HepG2 (cell line): ENCODE measurements around the gene PRM3. TPM values are rescaled to one million over a fixed set of nuclear protein-coding genes. Genes with fewer than 3 reads are reported as not detected.

Source experiments
- ATAC-seq: fragments of 200-7000 bp; cut with Tn5 transposase; 3 replicates; pipeline ENCODE4 v1.9.1; 2020; ENCODE audit warnings: mild to moderate bottlenecking, moderate library complexity
- BruUV-seq: library from RNA; stranded (reverse); fragments of 400-500 nt; replicated peaks from 2 replicates; lab custom pipeline; 2021; lab: Mats Ljungman, UMichigan
- CTCF ChIA-PET: fragments of 300-600 bp; formaldehyde crosslinking; extraction: SDS; loops from one replicate; lab custom pipeline; 2021; ENCODE audit warnings: low total read pairs, inconsistent platforms, low intra/inter-chr PET ratio; lab: Yijun Ruan, JAX
- POLR2A ChIA-PET: fragments of 350-600 bp; sonication (Branson Sonifier 250); formaldehyde crosslinking; loops from one replicate; lab custom pipeline; 2020; ENCODE audit warnings: antibody characterized with exemption, inconsistent platforms; lab: Yijun Ruan, JAX
- DNase-seq: peaks from one replicate; pipeline ENCODE4 v3.0.0-alpha.2; 2015; ENCODE audit warnings: low spot score
- FAIRE-seq: peaks from 3 replicates; lab custom pipeline; 2011; peaks lifted over from hg19 to GRCh38; lab: Jason Lieb, UNC
- H2AFZ ChIP-seq: one replicate; pipeline ENCODE4 v1.6.1; 2011; ENCODE audit warnings: low read length, inconsistent platforms
- H3K27ac ChIP-seq: fragments of 300-600 bp; 3 replicates; pipeline ENCODE4 v1.8.0; 2011; ENCODE audit warnings: mixed run types, mild to moderate bottlenecking, mixed read lengths, low read length, inconsistent platforms; ENCODE audit not compliant: insufficient read depth; ENCODE audit errors: extremely low read length
- H3K27me3 ChIP-seq, 2 experiments: fragments of 200-600 bp in 1 of 2; 2 replicates in 1 of 2; 3 replicates in 1 of 2; pipeline versions ENCODE4 v1.6.0 to v1.8.0; 2011; ENCODE audit warnings: low read length in 2 of 2, mild to moderate bottlenecking in 2 of 2, moderate library complexity in 2 of 2, inconsistent platforms in 1 of 2; ENCODE audit not compliant: insufficient read depth in 2 of 2, control insufficient read depth in 1 of 2
- H3K36me3 ChIP-seq, 2 experiments: fragments of 200-600 bp in 1 of 2; replicated peaks in 1 of 2; 2 replicates in 1 of 2; 3 replicates in 1 of 2; pipeline versions ENCODE4 v1.5.1 to v1.8.0; 2011; ENCODE audit warnings: low read length in 2 of 2, inconsistent platforms in 1 of 2; ENCODE audit not compliant: insufficient read depth in 2 of 2, control insufficient read depth in 1 of 2
- H3K4me1 ChIP-seq: 2 replicates; pipeline ENCODE4 v1.5.1; 2012; ENCODE audit warnings: low read length, inconsistent platforms; ENCODE audit not compliant: insufficient read depth
- H3K4me2 ChIP-seq: 2 replicates; pipeline ENCODE4 v1.6.0; 2011; ENCODE audit warnings: low read depth, low read length, inconsistent platforms
- H3K4me3 ChIP-seq, 3 experiments: fragments of 200-600 bp in 1 of 3; sonication (generic), shearing (Covaris generic) in 1 of 3; replicated peaks in 1 of 3; 2 replicates each; pipeline ENCODE4 v1.5.1; 2011 to 2016; ENCODE audit warnings: low read length in 3 of 3, inconsistent platforms in 2 of 3, low read depth in 2 of 3, mild to moderate bottlenecking in 2 of 3, control low read depth in 1 of 3, mixed read lengths in 1 of 3; ENCODE audit not compliant: insufficient read depth in 1 of 3
- H3K79me2 ChIP-seq: one replicate; pipeline ENCODE4 v1.6.1; 2011; ENCODE audit warnings: low read length, inconsistent platforms; ENCODE audit not compliant: insufficient read depth
- H3K9ac ChIP-seq: 2 replicates; pipeline ENCODE4 v1.6.0; 2011; ENCODE audit warnings: mild to moderate bottlenecking, low read depth, low read length, inconsistent platforms; ENCODE audit not compliant: insufficient read depth
- H3K9me3 ChIP-seq: 2 replicates; pipeline ENCODE4 v1.5.1; 2012; ENCODE audit warnings: mild to moderate bottlenecking, low read length
- H4K20me1 ChIP-seq: 2 replicates; pipeline ENCODE4 v1.6.0; 2011; ENCODE audit warnings: inconsistent platforms, mild to moderate bottlenecking, low read length, moderate library complexity; ENCODE audit not compliant: insufficient read depth
- CTCF ChIP-seq: sonication (generic); formaldehyde crosslinking; IDR thresholded peaks from 2 replicates; pipeline ENCODE4 v1.5.0; 2020; ENCODE audit warnings: mild to moderate bottlenecking, missing genetic modification reagents, moderate library complexity
- FOXP1 ChIP-seq, 2 experiments: fragments of 450-650 bp in 1 of 2; IDR thresholded peaks; 2 replicates each; pipeline ENCODE4 v1.6.1; 2017 to 2018; ENCODE audit warnings: antibody characterized with exemption in 1 of 2
- HMGA1 ChIP-seq: sonication (generic); formaldehyde crosslinking; conservative IDR thresholded peaks from 2 replicates; pipeline ENCODE4 v1.4.0; 2020; ENCODE audit warnings: missing genetic modification reagents
- NFE2 ChIP-seq: sonication (generic); formaldehyde crosslinking; IDR thresholded peaks from 2 replicates; pipeline ENCODE4 v1.4.0; 2020; ENCODE audit warnings: missing genetic modification reagents
- SALL2 ChIP-seq: sonication (generic); formaldehyde crosslinking; IDR thresholded peaks from 2 replicates; pipeline ENCODE4 v1.8.1; 2023; ENCODE audit warnings: mild to moderate bottlenecking, missing genetic modification reagents, inconsistent platforms
- SNAI1 ChIP-seq: sonication (generic); formaldehyde crosslinking; IDR thresholded peaks from 2 replicates; pipeline ENCODE4 v1.5.0; 2020; ENCODE audit warnings: mild to moderate bottlenecking, missing genetic modification reagents, borderline replicate concordance
- ZFYVE20 ChIP-seq: sonication (generic); formaldehyde crosslinking; IDR thresholded peaks from 2 replicates; pipeline ENCODE4 v1.8.0; 2023; ENCODE audit warnings: low read depth, mild to moderate bottlenecking, moderate library complexity, missing genetic modification reagents, borderline replicate concordance
- ZMYM3 ChIP-seq: sonication (generic); formaldehyde crosslinking; IDR thresholded peaks from 2 replicates; pipeline ENCODE4 v1.5.1; 2020; ENCODE audit warnings: mild to moderate bottlenecking, missing genetic modification reagents
- ZNF3 ChIP-seq: IDR thresholded peaks from 2 replicates; pipeline ENCODE4 v1.7.0; 2017; ENCODE audit warnings: inconsistent platforms
- ZNF431 ChIP-seq: sonication (generic); formaldehyde crosslinking; IDR thresholded peaks from 2 replicates; pipeline ENCODE4 v1.9.0; 2022; ENCODE audit warnings: missing genetic modification reagents, low read depth, mild to moderate bottlenecking, borderline replicate concordance
- WGBS: methylation state at CpG from one replicate; pipeline ENCODE4 v1.1.6; 2017; ENCODE audit warnings: low lambda C conversion rate; 5-methylcytosine and 5-hydroxymethylcytosine counted together
- in situ Hi-C: cut with HindIII; loops from 2 replicates; pipeline ENCODE4 v1.10.0; 2017; ENCODE audit warnings: low pct_unique_long_range_greater_than_20kb; ENCODE audit not compliant: extremely low pct_ligation_motif_present
- intact Hi-C: fragments of 100-400 bp; cut with micrococcal nuclease; formaldehyde crosslinking; loops from one replicate; pipeline ENCODE4 v1.10.0; 2022; ENCODE audit not compliant: unreplicated experiment
- polyA plus RNA-seq, 8 experiments: library from polyadenylated mRNA; depleted of rRNA in 3 of 8; stranded (reverse) in 7 of 8; unstranded in 1 of 8; fragments of >200 nt; fragmentation: Illumina TruSeq in 4 of 8; extraction: Trizol in 4 of 8; gene quantifications; 2 replicates each; pipeline versions ENCODE4 v1.2.1 to v1.2.3, GENCODE V29; 2011 to 2016; ENCODE audit warnings: low read depth in 4 of 8, missing spikeins in 1 of 8, mixed read lengths in 1 of 8; ENCODE audit not compliant: insufficient read depth in 1 of 8
- total RNA-seq, 5 experiments: library from RNA; depleted of rRNA; stranded (reverse); fragments of >200 nt; fragmentation: Illumina TruSeq; extraction: Trizol; gene quantifications; 2 replicates each; pipeline ENCODE4 v1.2.3, GENCODE V29; 2016; ENCODE audit warnings: low read depth in 1 of 5
- TF ChIP-seq, protein P1 (sequence below): sonication (generic); formaldehyde crosslinking; IDR thresholded peaks from 2 replicates; pipeline ENCODE4 v1.4.0; 2020; ENCODE audit warnings: missing genetic modification reagents, borderline replicate concordance
- TF ChIP-seq, protein P2 (sequence below): fragments of 450-650 bp; IDR thresholded peaks from 2 replicates; pipeline ENCODE4 v1.6.1; 2017
- TF ChIP-seq, protein P3 (sequence below): sonication (generic); formaldehyde crosslinking; IDR thresholded peaks from 2 replicates; pipeline ENCODE4 v1.4.0; 2020; ENCODE audit warnings: mild to moderate bottlenecking, missing genetic modification reagents
- TF ChIP-seq, protein P4 (sequence below): IDR thresholded peaks from 2 replicates; pipeline ENCODE4 v1.6.1; 2018; ENCODE audit warnings: missing genetic modification reagents, mild to moderate bottlenecking, missing compliant biosample characterization

PRM3 gene
- total and polyA plus RNA-seq, 2 of the 13 experiments (the other 11 are each of a cell fraction or from before 2014, with no cell fraction given), result not detected

DNA sequence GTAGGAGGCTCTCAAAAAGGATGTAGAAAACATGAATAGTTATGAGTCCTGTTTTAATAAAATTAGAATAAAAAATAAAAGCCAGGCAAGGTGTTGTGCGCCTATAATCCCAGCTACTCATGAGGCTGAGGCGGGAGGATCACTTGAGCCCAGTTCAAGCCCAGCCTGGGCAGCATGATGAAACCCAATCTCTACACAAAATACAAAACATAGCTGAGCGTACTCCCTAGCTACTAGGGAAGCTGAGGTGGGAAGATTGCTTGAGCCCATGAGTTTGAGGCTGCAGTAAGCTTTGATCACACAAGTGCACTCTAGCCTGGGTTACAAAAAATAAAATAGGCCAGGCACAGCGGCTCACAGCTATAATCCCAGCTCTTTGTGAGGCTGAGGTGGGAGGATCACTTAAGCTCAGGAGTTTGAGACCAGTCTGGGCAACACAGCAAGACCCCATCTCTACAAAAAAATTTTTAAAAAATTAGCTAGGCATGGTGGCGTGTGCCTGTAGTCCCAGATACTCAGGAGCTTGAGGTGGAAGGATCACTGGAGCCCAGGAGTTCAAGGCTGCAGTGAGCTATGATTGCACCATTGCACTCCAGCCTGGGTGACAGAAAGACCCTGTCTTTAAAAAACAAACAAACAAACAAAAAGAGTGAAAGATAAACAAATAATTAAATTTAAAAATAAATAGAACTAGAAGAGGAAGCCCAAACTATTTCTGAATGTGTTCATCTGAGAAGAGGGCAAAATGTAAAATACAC, 24.9 kb upstream of the PRM3 start:
- ATAC-seq (peak; percentile 3; the same call in 2 of the 3 replicates), FAIRE-seq (peak; percentile 63), DNase-seq (no peak)
- no peaks in the 10 kb centered on the region for H3K79me2 ChIP-seq
- H4K20me1 ChIP-seq, result no peaks in the 10 kb centered on the region
- ChIA-PET CTCF (no interaction called here), POLR2A (interaction anchor here (0.9 to 6.2 kb wide), 16 partner anchors 9 to 164 kb away, joined by 3 to 167 read pairs (median 11); partner anchors contain the start of genes PRM1, PRM3 and SOCS1)
- no TSS peak for BruUV-seq
- intact Hi-C loops (loop anchor here (5.0 kb wide), 2 partner anchors 41 to 191 kb away; partner anchors contain the start of gene SOCS1), in situ Hi-C loops (no loop called here)
- peak overlapping the region; percentile 68 for H3K27ac ChIP-seq
- H3K36me3 ChIP-seq, result no peaks in the 10 kb centered on the region
- H3K9ac ChIP-seq, result peak overlapping the region; percentile 48
- H2AFZ ChIP-seq, result no peak overlapping the region
- H3K4me1 ChIP-seq, result peaks cover 97% of the 10 kb centered on the region
- H3K4me2 ChIP-seq, result peak overlapping the region; percentile 80
- 50% methylated on average over 5 of the region's 5 CpGs for WGBS
- H3K4me3 ChIP-seq, result peak overlapping the region in 1 of 3 experiments; percentile 15; a peak in 1 of 6 replicates
- H3K27me3 ChIP-seq, result no peaks in the 10 kb centered on the region
- no peaks in the 10 kb centered on the region for H3K9me3 ChIP-seq
- TF ChIP-seq, protein P1, sequence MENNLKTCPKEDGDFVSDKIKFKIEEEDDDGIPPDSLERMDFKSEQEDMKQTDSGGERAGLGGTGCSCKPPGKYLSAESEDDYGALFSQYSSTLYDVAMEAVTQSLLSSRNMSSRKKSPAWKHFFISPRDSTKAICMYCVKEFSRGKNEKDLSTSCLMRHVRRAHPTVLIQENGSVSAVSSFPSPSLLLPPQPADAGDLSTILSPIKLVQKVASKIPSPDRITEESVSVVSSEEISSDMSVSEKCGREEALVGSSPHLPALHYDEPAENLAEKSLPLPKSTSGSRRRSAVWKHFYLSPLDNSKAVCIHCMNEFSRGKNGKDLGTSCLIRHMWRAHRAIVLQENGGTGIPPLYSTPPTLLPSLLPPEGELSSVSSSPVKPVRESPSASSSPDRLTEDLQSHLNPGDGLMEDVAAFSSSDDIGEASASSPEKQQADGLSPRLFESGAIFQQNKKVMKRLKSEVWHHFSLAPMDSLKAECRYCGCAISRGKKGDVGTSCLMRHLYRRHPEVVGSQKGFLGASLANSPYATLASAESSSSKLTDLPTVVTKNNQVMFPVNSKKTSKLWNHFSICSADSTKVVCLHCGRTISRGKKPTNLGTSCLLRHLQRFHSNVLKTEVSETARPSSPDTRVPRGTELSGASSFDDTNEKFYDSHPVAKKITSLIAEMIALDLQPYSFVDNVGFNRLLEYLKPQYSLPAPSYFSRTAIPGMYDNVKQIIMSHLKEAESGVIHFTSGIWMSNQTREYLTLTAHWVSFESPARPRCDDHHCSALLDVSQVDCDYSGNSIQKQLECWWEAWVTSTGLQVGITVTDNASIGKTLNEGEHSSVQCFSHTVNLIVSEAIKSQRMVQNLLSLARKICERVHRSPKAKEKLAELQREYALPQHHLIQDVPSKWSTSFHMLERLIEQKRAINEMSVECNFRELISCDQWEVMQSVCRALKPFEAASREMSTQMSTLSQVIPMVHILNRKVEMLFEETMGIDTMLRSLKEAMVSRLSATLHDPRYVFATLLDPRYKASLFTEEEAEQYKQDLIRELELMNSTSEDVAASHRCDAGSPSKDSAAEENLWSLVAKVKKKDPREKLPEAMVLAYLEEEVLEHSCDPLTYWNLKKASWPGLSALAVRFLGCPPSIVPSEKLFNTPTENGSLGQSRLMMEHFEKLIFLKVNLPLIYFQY (CRISPR knock-in tag), result no peak
- no peak for TF ChIP-seq ZNF431 (CRISPR knock-in tag)
- no peak; the same call in none of the 2 replicates for TF ChIP-seq ZMYM3 (CRISPR knock-in tag)
- no peak for TF ChIP-seq NFE2 (CRISPR knock-in tag)
- TF ChIP-seq SALL2 (CRISPR knock-in tag), result no peak
- TF ChIP-seq SNAI1 (CRISPR knock-in tag), result 0 out of 2 replicates have a peak, but pooled peaks have one; percentile 60
- TF ChIP-seq ZFYVE20 (CRISPR knock-in tag), result no peak
- TF ChIP-seq, protein P2, sequence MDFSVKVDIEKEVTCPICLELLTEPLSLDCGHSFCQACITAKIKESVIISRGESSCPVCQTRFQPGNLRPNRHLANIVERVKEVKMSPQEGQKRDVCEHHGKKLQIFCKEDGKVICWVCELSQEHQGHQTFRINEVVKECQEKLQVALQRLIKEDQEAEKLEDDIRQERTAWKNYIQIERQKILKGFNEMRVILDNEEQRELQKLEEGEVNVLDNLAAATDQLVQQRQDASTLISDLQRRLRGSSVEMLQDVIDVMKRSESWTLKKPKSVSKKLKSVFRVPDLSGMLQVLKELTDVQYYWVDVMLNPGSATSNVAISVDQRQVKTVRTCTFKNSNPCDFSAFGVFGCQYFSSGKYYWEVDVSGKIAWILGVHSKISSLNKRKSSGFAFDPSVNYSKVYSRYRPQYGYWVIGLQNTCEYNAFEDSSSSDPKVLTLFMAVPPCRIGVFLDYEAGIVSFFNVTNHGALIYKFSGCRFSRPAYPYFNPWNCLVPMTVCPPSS, result no peak
- TF ChIP-seq FOXP1 (IDR thresholded peaks at IDR 0.05), result no peak
- peak; percentile 77 for TF ChIP-seq FOXP1 (CRISPR knock-in tag; IDR thresholded peaks at IDR 0.05)
- 0 out of 2 replicates have a peak, but pooled peaks have one; percentile 14 for TF ChIP-seq CTCF (CRISPR knock-in tag)
- no peak for TF ChIP-seq HMGA1
- TF ChIP-seq, protein P3, sequence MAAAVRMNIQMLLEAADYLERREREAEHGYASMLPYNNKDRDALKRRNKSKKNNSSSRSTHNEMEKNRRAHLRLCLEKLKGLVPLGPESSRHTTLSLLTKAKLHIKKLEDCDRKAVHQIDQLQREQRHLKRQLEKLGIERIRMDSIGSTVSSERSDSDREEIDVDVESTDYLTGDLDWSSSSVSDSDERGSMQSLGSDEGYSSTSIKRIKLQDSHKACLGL, result no peak; the same call in 1 of the 2 replicates
- TF ChIP-seq, protein P4, sequence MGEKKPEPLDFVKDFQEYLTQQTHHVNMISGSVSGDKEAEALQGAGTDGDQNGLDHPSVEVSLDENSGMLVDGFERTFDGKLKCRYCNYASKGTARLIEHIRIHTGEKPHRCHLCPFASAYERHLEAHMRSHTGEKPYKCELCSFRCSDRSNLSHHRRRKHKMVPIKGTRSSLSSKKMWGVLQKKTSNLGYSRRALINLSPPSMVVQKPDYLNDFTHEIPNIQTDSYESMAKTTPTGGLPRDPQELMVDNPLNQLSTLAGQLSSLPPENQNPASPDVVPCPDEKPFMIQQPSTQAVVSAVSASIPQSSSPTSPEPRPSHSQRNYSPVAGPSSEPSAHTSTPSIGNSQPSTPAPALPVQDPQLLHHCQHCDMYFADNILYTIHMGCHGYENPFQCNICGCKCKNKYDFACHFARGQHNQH (CRISPR knock-in tag), result 0 out of 2 replicates have a peak, but pooled peaks have one; percentile 6
- no peak for TF ChIP-seq ZNF3 (CRISPR knock-in tag)
